ENCODE measurements around the gene TANC1.

GRCh38 chr2:159246325-159246988 lies 278.0 kb downstream of the TANC1 start:
- TF ChIP-seq RCOR1 (IDR thresholded peaks at IDR 0.05; ENCODE audit: low read depth, low read length), result no peak
- TF ChIP-seq CTCF (IDR thresholded peaks at IDR 0.05), result no peak
- TF ChIP-seq EP300 (IDR thresholded peaks at IDR 0.05), result no peak
- TF ChIP-seq EHF (CRISPR knock-in tag; IDR thresholded peaks at IDR 0.05), result no peak
- TF ChIP-seq USF2 (IDR thresholded peaks at IDR 0.05), result no peak
- no peak for TF ChIP-seq MYC (IDR thresholded peaks at IDR 0.05; ENCODE audit: borderline replicate concordance, low read length)
- no peak for TF ChIP-seq CHD2 (IDR thresholded peaks at IDR 0.05; ENCODE audit: low read length, partially characterized antibody)
- no peak for TF ChIP-seq RAD21 (conservative IDR thresholded peaks at IDR 0.05 in 1 of 2, IDR thresholded peaks at IDR 0.05 in 1 of 2)
- TF ChIP-seq CHD4 (IDR thresholded peaks at IDR 0.05; ENCODE audit: borderline replicate concordance), result no peak
- TF ChIP-seq TP53 (CRISPR knock-in tag; IDR thresholded peaks at IDR 0.05), result no peak
- TF ChIP-seq ESRRA (IDR thresholded peaks at IDR 0.05; ENCODE audit: borderline replicate concordance, low read length), result no peak
- TF ChIP-seq POLR2A (IDR thresholded peaks at IDR 0.05; ENCODE audit: low read length), result no peak
- TF ChIP-seq ZNF302 (CRISPR knock-in tag; IDR thresholded peaks at IDR 0.05), result no peak
- TF ChIP-seq JUN (IDR thresholded peaks at IDR 0.05), result no peak

Data from A549 (cell line).